HK-2 (cell line): Measurements from ENCODE around the gene FBLIM1.
"Not testable (repeated sequence)": the region's sequence is repeated elsewhere in the genome, so short reads cannot be mapped to it uniquely, and the experiment has no call there.

Experiments
- DNase-seq: peaks from one replicate; pipeline ENCODE4 v3.0.0-alpha.2; 2018; ENCODE audit not compliant: unreplicated experiment

FBLIM1 gene

DNA sequence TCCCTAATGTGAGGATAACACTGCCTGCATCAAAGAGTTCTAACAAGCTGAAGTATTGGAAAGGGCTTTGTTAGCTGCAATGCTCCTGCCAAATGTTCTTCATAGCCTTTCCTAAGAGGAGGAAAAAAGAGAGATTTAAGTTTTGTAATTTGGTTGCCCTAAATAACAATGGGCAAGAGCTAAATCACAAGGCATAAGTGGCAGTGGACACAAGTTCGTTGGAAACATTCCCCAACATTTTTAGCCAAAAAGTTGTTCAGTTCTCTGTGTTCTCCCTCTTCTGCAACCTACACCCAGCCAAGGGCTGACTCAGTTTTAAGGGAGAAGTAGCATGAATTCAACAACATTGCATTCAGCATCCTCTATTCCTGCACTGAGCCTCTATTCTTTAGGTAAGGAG is 51.5 kb downstream of the FBLIM1 start:
- no peak for DNase-seq

DNA sequence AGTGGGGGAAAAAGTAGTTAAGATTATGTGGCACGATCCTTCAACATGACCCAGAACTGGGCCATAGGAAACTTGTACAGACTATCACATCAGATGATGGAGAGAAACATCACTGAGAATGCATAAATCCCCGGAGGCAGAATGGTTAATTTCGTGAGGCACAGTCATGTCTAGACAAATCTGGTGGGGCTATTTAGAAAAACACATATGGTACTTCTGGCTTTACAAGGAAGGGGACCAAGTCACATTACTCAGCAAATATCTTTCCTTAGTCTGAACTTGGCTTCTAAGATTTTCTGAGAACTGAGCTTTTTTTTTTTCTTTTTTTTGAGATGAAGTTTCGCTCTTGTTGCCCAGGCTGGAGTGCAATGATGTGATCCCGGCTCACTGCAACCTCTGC is 58.1 kb downstream of the FBLIM1 start:
- no peak for DNase-seq

DNA sequence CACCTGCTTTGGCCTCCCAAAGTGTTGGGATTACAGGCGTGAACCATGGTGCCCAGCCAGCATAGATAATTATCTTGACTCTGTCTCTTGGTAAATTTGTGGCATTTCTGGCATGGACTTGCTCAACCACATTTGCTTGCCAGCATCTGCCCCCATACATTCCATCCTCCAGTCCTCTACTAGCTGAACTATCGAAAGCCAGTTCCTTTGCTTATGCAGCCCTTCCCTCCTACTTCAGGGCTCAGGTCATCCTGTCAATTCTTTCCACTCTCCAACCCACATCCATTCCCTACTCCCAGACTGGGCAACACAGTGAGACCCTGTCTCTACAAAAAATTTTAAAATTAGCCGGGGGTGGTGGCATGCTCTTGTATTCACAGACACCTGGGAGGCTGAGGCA is 61.9 kb downstream of the FBLIM1 start:
- DNase-seq: no peak

DNA sequence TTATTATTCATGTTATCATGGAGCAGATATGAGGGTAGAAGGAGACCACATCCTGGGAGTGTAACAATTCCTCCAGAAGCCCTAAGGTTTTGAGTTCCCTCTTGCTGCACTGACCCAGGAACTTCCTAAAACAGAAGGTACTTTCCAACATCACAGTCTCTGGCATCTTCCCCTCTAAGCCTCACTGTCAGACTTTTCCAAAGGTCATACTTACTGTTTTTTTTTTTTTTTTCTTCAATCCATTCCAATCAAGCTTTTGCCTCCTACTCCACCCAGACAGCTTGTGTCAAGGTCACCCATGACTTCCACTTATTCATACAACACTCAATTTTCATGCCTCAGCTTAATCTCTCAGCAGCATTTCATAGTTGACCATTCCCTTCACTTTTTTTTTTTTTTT is 67.2 kb downstream of the FBLIM1 start:
- DNase-seq: no peak

DNA sequence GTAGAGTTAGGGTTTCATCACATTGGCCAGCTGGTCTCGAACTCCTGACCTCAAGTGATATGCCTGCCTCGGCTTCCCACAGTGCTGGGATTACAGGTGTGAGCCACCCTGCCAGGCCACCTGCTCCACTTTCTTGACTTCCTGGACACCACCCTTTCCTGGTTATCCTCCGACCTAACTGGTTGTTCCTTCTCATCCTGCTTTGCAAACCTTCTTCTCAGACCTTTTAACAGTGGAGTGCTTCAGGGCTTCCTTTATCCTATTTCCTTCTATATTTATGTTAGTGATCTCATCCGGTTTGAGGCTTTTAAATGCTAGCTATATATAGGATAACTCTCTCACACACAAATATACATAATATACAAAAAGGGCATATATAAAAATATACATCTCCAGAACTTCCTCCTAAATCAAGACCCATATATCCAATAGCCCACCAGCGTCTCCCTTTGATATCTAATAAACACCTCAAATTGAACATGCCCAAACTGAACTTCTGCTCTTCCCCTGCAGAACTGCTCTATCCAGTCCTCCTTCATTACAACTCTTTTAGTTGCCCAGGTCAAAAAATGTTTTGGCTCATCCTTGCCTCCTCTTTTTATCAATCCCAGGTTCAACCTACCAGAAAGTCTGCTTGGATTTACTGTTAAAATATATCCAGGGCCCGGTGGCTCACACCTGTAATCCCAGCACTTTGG is 68.4 kb downstream of the FBLIM1 start:
- DNase-seq: no peak

DNA sequence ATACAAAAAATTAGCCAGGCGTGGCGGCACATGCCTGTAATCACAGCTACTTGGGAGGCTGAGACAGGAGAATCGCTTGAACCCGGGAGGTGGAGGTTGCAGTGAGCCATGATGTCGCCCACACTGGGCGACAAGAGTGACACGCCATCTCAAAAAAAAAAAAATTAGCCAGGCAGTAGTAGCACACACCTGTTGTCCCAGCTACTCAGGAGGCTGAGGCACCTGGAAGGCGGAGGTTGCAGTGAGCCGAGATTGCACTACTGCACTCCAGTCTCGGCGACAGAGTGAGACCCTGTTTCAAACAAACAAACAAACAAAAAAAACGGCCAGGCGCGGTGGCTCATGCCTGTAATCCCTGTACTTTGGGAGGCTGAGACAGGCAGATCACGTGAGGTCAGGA is 69.0 kb downstream of the FBLIM1 start:
- DNase-seq: not testable (repeated sequence)

DNA sequence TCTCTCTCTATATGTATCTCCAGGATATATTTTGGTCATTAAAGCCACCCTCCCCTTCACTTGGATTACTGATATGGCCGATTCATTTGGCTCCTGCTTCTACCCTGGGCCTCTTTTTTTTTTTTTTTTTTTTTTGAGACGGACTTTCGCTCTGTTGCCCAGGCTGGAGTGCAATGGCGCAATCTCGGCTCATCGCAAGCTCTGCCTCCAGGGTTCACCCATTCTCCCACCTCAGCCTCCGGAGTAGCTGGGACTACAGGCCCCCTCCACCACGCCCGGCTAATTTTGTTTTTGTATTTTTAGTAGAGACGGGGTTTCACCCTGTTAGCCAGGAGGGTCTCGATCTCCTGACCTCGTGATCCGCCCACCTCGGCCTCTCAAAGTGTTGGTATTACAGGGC is 70.3 kb downstream of the FBLIM1 start:
- DNase-seq: not testable (repeated sequence)

DNA sequence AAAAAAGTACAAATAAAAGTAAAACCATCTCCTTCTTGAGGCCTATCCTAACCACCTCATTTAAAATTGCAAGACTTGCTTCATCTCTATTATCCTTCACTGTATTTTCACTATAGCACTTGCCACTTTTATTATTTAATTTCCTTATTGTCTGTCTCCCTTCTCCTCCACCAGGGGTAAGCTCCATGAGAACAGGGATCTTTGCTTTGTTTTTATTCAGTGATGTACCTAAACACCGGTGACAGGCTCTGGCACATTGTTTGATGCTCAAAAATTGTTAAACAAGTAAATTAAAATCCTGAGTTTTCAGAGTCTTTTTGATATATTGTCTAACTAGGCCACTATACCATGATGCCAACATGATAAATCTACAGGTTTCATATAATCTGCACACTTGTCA is 71.7 kb downstream of the FBLIM1 start:
- no peak for DNase-seq

DNA sequence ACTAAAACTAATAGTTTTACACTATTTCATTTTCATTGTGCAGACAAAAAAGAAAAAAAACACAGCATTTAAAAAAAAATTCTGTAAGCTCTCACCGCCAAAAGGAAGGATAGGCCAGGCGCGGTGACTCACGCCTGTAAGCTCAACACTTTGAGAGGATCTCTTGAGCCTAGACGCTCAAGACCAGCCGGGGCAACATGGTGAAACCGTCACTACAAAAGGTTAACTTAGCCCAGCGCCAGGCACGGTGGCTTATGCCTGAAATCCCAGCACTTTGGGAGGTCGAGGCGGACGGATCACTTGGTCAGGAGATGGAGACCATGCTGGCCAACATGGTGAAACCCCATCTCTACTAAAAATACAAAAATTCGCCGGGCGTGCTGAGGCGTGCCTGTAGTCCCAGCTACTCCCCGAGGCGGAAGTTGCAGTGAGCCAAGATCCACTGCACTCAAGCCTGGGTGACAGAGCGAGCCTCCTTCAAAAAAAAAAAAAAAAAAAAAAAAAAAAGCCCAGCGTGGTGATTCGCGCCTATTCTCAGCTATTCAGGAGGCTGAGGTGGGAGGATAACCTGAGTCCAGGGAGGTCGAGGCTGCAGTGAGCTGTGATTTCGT is 74.6 kb downstream of the FBLIM1 start:
- DNase-seq: peak; percentile 4

DNA sequence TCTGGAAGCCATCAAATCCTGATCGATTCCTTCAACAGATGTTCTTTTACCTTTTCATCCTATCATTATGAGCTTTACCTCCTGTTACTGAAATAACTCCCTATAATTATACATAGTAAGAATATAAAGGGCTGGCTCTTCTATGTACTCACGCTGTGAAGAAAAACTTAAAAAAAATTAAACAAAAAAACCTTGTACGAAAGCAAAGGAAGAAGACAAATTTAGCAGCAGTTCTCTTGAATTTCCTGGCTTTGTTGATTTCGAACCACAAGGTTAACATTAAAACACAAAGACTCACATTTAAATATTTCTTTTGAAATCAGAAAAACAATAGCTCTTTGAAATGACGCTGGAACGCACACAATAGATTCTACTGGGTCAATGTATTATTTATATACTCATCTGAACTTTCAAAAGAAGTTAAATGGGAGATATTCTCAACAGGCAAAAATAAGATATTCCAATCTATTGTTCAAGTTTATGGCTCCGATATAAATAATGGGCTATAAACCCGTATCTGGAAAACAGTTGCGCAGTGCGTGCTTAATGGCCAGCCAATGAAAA is 75.3 kb downstream of the FBLIM1 start:
- no peak for DNase-seq

DNA sequence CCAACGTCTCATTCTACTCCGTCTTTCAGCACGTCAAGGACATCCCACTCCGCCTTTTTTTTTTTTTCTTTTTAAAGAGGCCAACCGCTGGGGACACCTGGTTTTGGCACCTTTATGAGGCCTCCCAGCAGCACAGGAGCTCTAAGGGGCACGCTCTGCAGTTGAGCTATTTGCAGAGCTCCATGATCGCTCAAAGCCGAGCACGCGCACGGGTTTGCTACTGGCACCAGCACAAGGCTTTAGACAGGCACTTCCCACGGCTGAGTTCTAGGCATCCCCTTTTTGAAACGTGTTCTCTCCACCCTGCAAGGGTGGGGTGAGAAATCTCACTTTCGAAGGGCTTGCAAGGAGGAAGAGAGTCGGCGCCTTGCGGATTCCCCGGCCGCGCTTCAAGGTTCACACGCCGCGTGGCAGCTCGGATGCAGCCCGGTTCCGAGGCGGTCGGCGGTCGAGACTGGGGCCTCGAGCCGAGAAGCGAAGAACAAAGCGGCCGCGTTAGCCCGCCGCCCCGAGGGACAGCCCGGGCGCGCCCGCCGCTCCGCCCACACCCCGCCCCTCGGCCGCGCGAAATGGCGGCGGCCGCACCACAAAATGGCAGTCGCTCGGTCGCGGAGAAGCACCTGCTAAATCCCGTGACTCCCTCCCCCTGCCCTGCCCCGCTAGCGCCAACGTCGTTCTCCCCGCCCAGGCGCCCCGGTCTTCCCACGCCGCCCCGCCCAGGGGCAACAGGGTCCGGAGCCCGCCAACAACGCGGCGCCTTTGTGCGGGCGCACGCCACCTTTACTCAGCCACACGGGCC is 76.0 kb downstream of the FBLIM1 start:
- peak; percentile 92 for DNase-seq

DNA sequence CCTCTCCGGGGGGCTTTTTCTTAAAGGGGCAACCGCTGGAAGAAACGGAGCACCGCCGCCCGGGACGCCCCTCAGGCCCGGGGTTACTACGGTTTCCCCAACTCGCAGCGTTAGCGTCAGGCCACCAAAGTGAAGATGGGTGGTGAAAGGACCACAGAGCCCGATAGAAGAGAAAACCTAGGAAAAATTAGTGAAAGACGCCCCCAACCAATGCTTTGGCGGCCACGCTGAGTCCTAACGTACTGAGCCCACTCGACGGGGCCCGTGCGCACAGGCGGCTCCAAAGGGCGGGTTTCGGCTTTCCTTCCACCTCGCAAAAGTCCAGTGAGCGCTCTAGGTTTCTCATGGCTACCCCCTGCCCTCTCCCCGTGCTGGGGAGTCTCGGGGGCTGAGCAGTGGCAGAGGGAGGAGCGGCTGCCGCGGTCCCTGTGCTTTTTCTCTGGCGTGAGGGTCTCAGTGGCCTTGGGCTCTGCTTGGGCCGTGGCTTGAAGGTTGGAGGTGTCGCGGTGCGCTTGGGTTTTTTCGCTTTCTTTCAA is 76.7 kb downstream of the FBLIM1 start:
- DNase-seq: no peak

DNA sequence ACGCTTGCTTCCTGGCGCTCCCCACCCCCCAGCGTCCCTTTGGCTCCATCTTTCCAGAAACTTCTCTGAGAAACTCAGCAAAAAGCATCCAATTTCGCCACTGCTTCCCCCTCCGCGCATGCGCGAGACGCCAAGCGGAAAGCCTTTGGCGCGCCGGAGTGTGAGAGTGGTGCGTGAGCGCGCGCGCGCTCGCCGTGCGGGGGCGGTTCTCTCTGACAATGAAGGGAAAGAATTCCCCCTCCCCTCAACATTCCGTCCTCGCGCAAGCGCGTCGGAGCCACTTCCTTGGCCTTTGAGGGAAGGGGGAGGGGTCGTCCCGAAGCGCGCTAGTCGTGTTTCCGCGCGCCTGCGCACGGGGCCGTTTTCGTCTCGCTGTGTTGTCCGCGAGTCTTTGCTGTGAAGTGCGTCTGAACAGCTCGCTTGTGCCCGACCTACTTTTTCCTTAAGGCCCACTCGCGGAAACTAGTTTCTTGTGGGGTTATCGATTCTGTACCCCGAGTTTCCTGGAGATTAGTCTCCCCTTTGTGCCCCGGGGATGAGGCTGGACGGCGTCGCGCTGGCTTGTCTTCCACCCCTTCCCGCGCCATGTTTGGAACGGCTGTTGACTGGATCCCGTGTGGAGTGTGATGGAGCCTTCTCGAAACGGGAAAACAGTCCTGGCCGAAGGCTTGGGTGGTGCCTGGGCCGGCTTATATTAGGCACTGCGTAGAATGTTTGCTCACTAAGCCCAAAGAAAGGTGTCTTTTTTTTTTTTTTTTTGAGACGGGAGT is 77.3 kb downstream of the FBLIM1 start:
- DNase-seq: peak; percentile 100
